K562 (cell line): ENCODE measurements around the gene PDZK1IP1. TPM values are rescaled to one million over a fixed set of nuclear protein-coding genes. Genes with fewer than 3 reads are reported as not detected.

Source experiments
- ELF2 ChIP-seq: fragments of 250-450 bp; sonication (Bioruptor Pico); IDR thresholded peaks from 2 replicates; pipeline ENCODE4 v1.5.0; 2021; ENCODE audit warnings: mild to moderate bottlenecking
- HINFP ChIP-seq: fragments of 450-650 bp; conservative IDR thresholded peaks from 2 replicates; pipeline ENCODE4 v1.6.1; 2016; ENCODE audit warnings: missing genetic modification characterization, low read depth, mild to moderate bottlenecking, control low read depth, missing compliant biosample characterization
- MGA ChIP-seq: fragments of 450-650 bp; IDR thresholded peaks from 2 replicates; pipeline ENCODE4 v1.6.1; 2016; ENCODE audit warnings: mild to moderate bottlenecking, moderate library complexity
- ZBTB7A ChIP-seq: IDR thresholded peaks from 2 replicates; pipeline ENCODE4 v1.6.1; 2011; ENCODE audit warnings: low read depth, mild to moderate bottlenecking, low read length, moderate library complexity, borderline replicate concordance; ENCODE audit not compliant: control insufficient read depth
- ZBTB9 ChIP-seq: fragments of 450-650 bp; formaldehyde crosslinking; IDR thresholded peaks from 2 replicates; pipeline ENCODE4 v1.4.0; 2020; ENCODE audit warnings: mild to moderate bottlenecking, moderate library complexity
- ZNF263 ChIP-seq: sonication (generic); formaldehyde crosslinking; IDR thresholded peaks from 2 replicates; pipeline ENCODE4 v1.8.0; 2022; ENCODE audit warnings: mild to moderate bottlenecking, missing genetic modification reagents, borderline replicate concordance
- ZNF609 ChIP-seq: sonication (generic); formaldehyde crosslinking; IDR thresholded peaks from 2 replicates; pipeline ENCODE4 v1.8.1; 2023; ENCODE audit warnings: missing genetic modification reagents, mild to moderate bottlenecking, borderline replicate concordance
- ZNF668 ChIP-seq: fragments of 250-450 bp; sonication (Bioruptor Pico); IDR thresholded peaks from 2 replicates; pipeline ENCODE4 v1.8.0; 2022; ENCODE audit warnings: mild to moderate bottlenecking, inconsistent platforms
- polyA plus RNA-seq, 8 experiments: library from polyadenylated mRNA; depleted of rRNA in 4 of 8; stranded (reverse) in 5 of 8; unstranded in 3 of 8; fragments of >200 nt; fragmentation: Nextera tagmentation in 2 of 8; fragmentation: Illumina TruSeq in 1 of 8; extraction: Ambion mirVana in 2 of 8; extraction: Trizol in 1 of 8; gene quantifications; 2 replicates each; pipeline versions ENCODE4 v1.2.1 to v1.2.3, GENCODE V29; 2011 to 2014; ENCODE audit warnings: inconsistent platforms in 1 of 8, missing spikeins in 1 of 8
- total RNA-seq, 7 experiments: library from RNA; depleted of rRNA in 6 of 7; stranded (reverse); fragments of >200 nt in 6 of 7; fragmentation: Illumina TruSeq in 2 of 7; extraction: Trizol in 2 of 7; gene quantifications; 2 replicates each; pipeline versions ENCODE4 v1.2.1 to v1.2.3, GENCODE V29; 2011 to 2021; ENCODE audit warnings: low replicate concordance in 1 of 7

The PDZK1IP1 gene
- total and polyA plus RNA-seq, 9 of the 15 experiments (the other 6 are each of a cell fraction or from before 2014, with no cell fraction given) = 0.17 to 0.68 (median 0.53) TPM; not detected in 2

- TF ChIP-seq MGA (no peak), ZNF668 (CRISPR knock-in tag) (no peak), ZBTB9 (no peak), ZNF609 (CRISPR knock-in tag) (no peak), ZBTB7A (no peak; the same call in 1 of the 2 replicates), HINFP (no peak), ZNF263 (CRISPR knock-in tag) (no peak; the same call in 1 of the 2 replicates), ELF2 (no peak; the same call in 1 of the 2 replicates)
Observed at GRCh38 chr1:47228644-47229030, 38.8 kb upstream of the PDZK1IP1 start (continued).
